Cardiac fibroblast (primary cell): ENCODE measurements around the gene GLOD4.
"Not testable (repeated sequence)": the region's sequence is repeated elsewhere in the genome, so short reads cannot be mapped to it uniquely, and the experiment has no call there.

Experiments used
- DNase-seq, 2 donors: peaks; one replicate each; pipeline versions ENCODE4 v3.0.0 to v3.0.0-alpha.2; 2010; ENCODE audit warnings: low read depth in 2 of 2
- H3K4me3 ChIP-seq, 2 donors: replicated peaks in 1 of 2; 1 replicate in 1 of 2; 2 replicates in 1 of 2; pipeline ENCODE4 v1.5.1; 2011; ENCODE audit warnings: low read depth in 2 of 2, low read length in 2 of 2, mild to moderate bottlenecking in 2 of 2, moderate library complexity in 1 of 2
- TF ChIP-seq, protein P1 (sequence below): IDR thresholded peaks from one replicate; pipeline ENCODE4 v1.5.1; 2011; ENCODE audit warnings: low read depth, mild to moderate bottlenecking, low read length, inconsistent platforms

The GLOD4 gene

DNA sequence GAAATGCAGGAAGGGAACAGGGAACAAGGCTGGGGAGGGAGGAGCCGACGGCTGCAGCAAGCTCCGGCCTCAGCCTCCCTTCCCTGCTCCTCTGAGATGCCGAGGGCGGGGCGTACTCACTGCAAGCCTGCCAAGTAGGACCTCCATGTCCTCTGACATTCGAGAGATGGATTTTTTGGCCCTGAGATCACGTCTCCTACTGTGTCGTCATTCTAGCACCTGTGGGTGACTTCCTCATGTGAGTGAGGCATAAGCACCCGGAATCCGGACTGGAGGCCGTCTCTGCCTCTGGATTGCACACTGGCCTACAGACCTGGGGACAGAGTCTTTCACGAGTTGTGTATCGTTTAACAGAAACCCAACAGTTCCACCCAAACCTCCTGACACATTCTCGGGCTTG lies 14.5 kb upstream of the GLOD4 start:
- no peak for DNase-seq
- TF ChIP-seq, protein P1, sequence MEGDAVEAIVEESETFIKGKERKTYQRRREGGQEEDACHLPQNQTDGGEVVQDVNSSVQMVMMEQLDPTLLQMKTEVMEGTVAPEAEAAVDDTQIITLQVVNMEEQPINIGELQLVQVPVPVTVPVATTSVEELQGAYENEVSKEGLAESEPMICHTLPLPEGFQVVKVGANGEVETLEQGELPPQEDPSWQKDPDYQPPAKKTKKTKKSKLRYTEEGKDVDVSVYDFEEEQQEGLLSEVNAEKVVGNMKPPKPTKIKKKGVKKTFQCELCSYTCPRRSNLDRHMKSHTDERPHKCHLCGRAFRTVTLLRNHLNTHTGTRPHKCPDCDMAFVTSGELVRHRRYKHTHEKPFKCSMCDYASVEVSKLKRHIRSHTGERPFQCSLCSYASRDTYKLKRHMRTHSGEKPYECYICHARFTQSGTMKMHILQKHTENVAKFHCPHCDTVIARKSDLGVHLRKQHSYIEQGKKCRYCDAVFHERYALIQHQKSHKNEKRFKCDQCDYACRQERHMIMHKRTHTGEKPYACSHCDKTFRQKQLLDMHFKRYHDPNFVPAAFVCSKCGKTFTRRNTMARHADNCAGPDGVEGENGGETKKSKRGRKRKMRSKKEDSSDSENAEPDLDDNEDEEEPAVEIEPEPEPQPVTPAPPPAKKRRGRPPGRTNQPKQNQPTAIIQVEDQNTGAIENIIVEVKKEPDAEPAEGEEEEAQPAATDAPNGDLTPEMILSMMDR: no peak

DNA sequence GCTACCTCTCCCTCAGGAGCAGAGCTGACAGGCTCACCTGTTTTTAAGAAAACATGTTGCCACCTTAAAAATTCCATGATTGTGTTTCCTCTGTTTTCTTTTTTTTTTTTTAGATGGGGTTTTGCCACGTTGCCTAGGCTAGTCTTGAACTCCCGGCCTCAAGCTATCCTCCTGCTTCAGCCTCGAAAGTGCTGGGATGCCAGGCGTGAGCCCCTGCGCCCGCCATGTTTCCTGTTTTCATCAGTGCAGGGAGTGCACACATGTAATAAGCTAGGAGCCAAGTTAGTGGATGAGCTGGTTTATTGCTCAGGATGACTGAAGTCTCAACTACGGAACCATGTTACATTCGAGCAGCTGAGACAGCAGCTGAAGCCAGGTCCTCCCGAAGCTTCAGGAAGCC lies 13.6 kb upstream of the GLOD4 start:
- TF ChIP-seq, protein P1: no peak
- DNase-seq: no peak
- no peak overlapping the region for H3K4me3 ChIP-seq

More for the DNA sequence above, 14.5 kb upstream of the GLOD4 start:
- H3K4me3 ChIP-seq: no peak overlapping the region

DNA sequence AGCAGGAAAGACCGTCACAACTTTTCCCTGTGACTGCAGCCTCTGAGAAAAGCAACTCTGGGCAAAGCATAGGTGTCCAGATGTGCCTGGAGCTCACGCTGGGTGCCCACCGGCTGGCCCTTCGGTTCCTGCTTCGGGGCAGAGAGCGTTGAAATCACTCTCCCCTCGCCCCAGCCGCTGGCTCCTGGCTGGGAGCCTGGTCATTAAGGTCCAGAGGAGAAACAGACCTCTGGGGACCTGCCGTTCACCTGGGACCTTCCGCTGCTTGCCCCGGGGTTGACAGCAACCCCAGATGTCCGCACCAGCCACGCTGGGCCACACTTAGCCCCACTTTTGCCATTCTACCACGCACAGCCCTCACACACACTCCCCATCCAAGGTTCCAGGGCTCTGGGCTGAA lies 13.2 kb upstream of the GLOD4 start:
- H3K4me3 ChIP-seq: peak overlapping the region in 1 of 2 donors; percentile 34

DNA sequence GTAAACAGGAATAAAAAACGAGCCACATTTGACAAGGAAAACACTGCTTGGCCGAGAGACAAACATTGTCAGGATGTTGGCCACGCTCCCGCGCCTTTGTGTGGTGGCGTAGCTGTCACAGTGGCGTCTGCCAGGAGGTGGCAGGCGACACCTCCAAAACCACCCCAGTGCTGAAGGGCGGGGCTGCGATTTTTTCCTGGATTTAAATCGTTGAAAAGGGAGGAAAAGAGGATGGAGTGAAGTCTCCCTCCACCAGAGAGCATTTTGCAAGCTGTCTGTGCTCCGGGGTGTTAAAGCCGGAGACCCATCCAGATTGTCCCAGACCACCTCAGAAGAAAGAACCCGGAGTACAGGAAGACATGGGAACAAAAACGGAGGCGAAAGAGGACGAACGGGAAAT lies 12.8 kb upstream of the GLOD4 start:
- H3K4me3 ChIP-seq: peak overlapping the region in 1 of 2 donors; percentile 34
- peak; percentile 75 to 82 for DNase-seq
- TF ChIP-seq, protein P1: peak; percentile 75

More for the DNA sequence above, 13.2 kb upstream of the GLOD4 start:
- TF ChIP-seq, protein P1: no peak
- DNase-seq: no peak

DNA sequence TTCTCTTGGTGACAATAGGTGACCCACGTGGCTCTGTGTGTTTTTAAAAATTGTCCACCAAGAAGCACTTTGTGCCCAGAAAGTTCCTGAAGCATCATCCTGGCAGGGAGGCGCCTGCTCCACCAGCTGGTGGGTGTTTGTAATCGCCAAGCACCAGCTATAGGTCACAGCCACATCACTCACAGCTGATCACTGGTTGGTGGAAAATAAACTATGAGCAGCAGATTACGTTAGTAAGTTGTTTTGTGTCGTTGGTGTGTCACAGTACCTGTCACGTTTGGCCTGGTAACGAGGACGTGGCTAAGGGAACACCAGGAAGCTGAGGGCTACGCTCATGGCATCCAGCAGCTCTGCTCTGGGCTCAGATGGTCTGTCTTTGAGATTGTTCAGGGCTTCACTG lies 10.2 kb upstream of the GLOD4 start:
- TF ChIP-seq, protein P1: no peak
- no peak for DNase-seq
- no peak overlapping the region for H3K4me3 ChIP-seq

DNA sequence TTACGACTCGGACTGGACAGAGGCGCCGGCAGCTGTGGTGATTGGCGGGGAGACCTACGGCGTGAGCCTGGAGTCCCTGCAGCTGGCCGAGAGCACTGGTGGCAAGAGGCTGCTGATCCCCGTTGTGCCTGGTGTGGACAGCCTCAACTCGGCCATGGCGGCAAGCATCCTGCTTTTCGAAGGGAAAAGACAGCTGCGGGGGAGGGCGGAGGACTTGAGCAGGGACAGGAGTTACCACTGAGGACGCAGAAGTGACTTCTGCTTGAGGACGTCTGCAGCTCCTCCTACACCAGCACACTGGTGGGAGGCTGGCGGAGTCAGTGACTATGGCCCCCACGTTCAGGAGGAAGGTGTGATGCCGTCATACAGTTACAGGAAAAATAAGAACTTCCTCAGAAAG lies 9.7 kb upstream of the GLOD4 start:
- no peak overlapping the region for H3K4me3 ChIP-seq
- TF ChIP-seq, protein P1: no peak
- DNase-seq: no peak

DNA sequence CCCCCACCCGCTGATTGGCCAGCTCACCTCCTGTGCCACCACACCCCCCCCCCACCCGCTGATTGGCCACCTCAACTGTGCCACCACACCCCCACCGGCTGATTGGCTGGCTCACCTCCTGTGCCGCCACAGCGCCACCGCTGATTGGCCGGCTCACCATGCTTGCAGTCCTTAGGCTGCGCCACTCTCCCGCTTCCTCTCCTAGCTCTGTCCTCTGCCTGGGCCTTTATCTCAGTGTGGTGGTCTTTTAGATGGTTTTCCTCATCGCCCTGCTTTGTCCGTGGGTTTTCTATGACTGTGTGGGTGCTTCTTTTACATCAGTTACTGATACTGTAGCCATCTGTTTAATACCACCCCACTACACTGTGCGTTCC lies 8.8 kb upstream of the GLOD4 start:
- DNase-seq, H3K4me3 ChIP-seq: not testable (repeated sequence)

DNA sequence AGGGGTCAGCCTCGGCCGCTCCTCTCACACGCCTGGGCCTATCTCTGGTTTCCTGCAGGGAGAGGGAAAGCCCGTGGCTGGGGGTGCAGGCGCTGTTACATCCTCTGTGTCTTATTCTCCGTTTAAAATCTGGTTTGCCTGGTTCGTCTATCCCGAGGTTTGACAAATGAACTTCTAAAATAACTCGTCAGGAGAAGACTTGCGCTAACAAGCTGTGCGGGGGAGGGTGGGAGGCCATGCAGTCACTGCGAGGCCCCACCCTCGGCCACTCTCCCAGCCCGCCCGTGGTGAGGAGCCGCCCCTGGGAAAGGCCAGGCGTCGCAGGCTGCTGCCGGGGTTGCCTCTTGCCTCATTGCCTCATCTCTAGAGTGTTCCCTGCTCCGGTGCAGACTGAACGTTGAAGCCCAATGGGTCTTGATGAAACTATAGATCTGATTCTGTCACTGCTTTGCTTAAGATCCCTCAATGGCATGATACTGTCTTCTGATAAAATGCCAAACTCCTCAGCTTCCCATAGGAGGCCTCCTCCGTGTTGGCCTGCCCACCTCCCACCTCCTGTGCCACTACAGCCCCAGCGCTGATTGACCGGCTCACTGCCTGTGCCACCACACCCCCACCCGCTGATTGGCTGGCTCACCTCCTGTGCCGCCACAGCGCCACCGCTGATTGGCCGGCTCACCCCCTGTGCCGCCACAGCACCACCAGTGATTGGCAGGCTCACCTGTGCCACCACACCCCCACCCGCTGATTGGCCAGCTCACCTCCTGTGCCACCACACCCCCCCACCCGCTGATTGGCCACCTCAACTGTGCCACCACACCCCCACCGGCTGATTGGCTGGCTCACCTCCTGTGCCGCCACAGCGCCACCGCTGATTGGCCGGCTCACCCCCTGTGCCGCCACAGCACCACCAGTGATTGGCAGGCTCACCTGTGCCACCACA lies 8.1 kb upstream of the GLOD4 start:
- not testable (repeated sequence) for H3K4me3 ChIP-seq
- peak in 1 of 2 donors; percentile 29 for DNase-seq
